Stimulated activated CD4-positive, alpha-beta T cell treated with anti-CD3 and anti-CD28 coated beads, Interleukin-2, amount 100 ng/mL, for 4 hours (primary cell): ENCODE data around the gene FAM98A.

Experiments used
- DNase-seq: peaks from one replicate; pipeline ENCODE4 v3.0.0-alpha.2; 2020; ENCODE audit warnings: low read depth

FAM98A gene

DNA sequence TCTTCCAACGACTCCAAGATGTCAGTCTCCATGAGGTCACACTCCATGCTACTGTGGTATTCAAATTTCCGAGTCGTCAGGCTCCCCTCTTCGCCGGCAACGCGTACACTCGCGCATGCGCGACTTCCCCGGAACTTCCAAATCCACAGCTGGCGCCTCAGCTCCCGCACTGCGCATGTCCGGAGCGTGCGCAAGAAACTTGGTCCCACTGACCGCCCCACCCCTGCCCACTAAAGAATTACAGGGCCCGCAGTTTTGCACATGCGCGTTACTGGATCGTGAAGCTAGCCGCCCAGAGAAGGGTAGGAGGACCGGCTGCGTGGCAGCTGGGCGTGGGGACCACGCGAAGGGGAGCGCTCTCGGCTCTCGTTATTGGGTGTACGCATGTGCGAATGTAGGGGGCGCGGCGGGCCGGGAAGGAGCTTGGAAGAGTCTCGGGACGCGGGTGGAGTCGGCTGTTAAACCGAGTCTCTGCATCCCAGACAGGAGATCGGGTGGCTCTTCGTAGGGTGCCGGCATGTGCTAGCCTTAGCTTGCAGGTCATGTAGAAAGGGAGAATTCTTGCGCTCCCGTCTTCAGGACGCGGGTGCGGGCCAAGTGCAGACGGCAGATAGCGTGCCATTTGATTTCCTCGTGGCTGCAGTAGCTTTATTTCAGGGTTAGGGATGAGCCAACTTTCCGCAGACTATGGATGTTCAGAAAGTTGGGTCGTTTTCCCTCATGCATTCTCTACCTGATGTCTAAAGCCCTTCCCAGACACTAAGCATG lies at the start of gene FAM98A:
Gene FAM98A (minus strand): TSS at position 125 of the 768 bp plus-strand sequence. CDS start 78 bp downstream, at position 47.
- DNase-seq = peak; percentile 99

DNA sequence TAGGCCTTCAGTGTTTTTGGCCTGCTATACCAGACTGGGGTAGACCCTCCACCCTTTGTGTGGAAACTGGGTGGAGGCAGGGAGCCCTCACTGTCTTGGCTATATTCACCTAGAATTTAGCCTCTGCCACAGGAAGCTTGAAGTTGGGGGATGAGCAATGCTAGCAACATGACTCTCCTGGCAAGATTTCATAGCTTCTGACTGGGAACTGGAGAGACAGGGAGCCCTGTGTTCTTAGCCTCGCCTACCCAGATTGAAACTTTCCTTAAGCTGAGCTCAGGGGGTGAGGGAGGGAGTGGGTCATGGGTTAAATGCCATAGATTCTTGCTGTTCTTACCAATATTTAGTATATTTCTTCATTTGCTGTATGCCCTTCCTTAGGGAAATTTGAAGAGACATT lies 46.8 kb upstream of the FAM98A start:
- DNase-seq = no peak

DNA sequence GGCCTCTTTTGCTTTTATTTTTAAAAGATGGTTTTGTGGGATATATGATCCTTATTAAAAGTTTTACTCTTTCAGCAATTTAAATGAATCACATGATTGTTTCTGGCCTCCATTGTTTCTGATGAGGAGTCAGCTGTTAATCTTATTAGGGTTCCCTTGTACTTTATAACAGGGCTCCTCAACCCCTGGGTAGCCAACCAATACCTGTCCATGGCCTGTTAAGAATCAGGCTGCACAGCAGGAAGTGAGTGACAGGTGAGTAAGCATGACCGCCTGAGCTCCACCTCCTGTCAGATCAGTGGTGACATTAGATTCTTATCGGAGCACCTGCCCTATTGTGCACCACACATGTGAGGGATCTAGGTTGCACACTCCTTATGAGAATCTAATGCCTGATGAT lies 45.1 kb upstream of the FAM98A start:
- no peak for DNase-seq

DNA sequence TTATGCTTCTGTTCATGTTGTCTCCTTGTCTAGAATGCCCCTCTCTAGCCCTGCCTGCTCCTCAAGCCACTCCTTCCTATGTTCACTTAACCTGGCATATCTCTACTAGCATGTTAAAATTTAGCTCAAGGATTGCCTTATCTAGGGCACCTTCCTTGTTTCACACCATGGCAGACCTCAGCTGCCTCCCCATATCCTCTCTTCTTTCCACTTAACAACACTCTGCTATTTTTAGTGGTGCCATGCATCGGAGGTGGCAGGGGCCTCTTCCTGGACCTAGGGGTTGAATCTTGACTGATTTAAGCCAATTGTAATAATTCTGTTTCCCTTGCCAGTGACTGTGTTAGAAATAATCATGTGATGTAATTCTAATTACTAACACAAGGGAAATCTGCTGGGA lies 36.9 kb upstream of the FAM98A start:
- DNase-seq = no peak

DNA sequence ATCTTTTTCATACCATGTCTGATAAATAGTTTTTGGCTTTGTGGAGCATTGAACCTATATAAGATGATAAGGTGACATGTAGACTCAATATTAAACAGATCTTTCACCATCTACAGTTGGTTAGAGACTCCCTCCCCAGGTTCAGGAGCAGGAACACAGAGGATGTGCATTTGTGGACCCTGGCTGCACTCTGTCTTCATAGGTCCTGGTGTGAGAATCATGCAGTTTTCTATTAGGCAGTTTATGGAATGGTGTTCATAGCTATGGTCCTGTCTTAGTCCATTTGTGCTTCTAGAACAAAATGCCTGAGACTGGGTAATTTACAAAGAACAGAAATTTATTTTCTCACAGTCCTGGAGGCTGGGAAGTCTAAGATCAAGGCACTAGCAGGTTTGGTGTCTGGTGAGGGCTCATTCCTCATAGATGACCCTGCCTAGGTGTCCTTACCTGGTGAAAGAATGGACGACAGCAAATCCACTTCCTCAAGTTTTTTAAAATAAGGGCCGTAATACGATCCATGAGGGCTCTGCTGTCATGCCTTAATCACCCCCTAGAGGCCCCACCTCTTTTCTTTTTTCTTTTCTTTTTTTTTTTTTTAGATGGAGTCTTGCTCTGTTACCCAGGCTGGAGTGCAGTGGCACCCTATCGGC lies 35.3 kb upstream of the FAM98A start:
- no peak for DNase-seq

DNA sequence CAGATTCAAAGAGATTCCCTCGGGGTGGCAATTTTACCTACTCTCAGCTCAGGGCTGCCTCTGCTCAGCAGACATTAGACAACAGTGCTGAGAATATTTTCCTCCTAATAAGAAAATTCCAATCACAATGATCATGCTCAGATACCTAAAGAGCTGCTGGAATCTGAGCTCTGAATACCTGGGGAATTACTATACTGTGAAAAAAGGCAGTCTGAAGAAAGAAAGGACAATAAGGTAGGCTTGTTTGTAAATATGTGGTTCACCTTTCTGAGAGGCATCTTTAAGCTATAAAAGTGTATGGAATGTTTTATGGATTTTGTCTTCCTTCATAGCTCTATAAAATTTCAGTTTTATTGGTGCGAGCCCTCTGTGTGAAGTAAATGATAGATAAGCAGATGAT lies 34.2 kb upstream of the FAM98A start:
- DNase-seq = no peak

DNA sequence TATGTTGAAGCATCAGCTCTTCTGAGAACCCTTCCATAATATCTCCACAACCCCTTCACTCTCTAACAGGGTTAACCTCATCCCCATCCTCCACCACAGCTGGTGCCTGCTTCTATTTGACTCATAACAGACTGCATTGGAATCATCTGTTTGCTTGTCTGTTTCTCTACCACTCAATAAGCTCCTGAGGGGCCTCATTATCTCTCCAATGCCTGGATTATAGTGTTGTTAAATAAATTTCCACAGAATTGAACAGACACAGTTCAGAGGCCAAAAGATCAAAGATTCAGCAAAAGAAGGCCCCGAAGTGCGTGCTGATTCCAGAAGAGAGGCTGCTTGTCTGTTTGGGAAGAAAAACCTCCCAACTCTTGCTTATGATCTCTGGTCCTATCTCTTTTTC lies 33.7 kb upstream of the FAM98A start:
- no peak for DNase-seq

DNA sequence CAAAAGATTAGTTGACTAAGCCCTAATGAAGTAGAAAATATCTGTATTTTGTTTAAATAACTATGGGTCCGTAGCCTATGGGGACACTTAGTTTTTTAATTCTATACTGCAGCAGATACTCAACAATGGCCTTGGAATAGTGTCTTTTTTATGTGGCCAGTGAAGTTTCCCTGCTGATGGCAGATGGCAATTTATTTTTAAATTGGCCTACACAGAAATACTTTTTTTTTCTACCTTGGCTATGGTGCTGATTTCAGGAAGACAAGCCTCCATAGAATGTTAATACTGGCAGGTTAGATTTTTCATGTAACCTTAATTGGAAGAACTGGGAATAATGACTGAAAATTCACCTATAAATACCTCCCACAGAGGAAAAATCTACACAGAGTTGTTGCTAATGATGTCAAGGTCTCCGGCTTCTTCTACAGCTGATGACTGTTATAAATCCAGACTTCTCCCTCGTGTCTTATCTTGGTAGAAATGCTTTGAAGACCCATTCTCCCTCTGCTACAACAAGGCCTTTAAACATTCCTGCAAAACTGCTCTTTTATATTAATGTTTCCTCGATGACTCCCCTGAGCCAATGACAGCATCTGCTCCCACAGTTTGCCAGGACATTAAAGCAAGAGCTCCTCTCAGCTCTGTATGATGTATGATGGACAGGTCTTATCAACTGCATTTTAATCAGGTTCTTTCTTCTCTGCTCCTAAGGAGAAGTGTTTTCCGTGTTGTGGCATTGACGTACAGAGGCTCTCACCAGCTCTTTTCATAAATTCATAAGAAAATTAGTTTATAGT lies 29.1 kb upstream of the FAM98A start:
- no peak for DNase-seq

DNA sequence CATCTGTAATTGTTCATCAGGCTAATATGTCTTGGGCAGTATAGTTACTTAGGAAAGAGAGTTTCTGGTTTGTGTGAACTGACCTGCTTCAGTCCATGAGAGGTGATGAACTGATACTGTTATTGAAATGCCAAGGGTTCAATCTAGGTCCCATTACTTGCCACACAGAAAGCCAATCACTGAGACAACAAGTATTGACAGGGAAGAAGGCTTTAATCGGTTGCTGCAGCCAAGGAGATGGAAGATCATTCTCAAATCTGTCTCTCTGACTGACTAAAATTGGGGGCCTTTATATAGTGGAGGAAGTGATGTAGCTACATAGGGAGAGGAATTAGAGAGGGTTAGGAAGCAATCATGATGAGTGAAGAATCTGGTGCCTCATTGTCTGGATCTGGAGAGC lies 19.9 kb upstream of the FAM98A start:
- DNase-seq = no peak

DNA sequence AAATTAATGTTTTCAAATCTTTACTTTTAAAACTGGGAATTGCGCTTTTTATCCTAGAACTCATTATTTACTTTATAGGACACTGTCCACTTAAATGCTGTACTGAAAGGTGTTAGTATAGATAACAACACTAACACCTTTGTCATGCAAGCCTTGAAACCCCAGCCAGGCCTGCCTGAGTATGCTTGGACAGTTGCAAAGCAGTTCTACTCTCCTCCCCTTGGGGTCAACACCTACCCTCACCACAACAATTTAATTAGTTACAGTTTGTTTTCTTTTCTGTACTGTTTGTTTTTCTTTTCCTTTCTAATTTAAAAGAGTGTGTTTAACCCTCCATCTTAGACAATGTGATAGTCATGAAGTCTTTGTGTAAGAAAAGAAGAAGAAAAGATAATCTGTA lies 18.9 kb upstream of the FAM98A start:
- DNase-seq = no peak

DNA sequence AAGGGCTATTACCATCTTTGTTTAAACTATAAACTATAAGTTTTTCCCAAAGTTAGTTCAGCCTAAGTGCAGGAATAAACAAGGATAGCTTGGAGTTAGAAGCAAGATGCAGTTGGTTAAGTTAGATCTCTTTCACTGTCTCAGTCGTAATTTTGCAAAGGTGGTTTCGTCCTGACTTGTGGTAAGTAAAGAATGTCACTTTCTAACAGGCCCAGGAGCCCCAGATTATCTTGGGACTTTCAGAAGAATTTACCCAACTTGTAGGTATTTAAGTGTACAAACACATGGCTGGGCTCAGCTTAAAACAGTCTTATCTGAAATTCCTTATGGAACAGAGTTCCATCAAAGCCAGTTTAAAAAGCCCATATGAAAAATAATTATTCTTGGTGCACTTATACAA lies 18.3 kb upstream of the FAM98A start:
- DNase-seq = no peak

DNA sequence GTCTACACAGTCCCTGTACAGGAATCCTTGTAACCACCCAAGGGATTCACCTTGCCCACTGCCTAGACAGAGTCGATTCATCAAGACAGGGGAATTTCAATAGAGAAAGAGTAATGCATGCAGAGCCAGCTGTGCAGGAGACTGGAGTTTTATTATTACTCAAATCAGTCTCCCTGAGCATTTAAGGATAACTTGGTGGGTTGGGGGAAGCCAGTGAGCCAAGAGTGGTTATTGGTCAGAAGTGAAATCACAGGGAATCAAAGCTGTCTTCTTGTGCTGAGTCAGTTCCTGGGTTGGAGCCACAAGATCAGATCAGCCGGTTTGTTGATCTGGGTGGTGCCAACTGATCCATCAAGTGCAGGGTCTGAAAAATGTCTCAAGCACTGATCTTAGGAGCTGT lies 17.8 kb upstream of the FAM98A start:
- DNase-seq = no peak

DNA sequence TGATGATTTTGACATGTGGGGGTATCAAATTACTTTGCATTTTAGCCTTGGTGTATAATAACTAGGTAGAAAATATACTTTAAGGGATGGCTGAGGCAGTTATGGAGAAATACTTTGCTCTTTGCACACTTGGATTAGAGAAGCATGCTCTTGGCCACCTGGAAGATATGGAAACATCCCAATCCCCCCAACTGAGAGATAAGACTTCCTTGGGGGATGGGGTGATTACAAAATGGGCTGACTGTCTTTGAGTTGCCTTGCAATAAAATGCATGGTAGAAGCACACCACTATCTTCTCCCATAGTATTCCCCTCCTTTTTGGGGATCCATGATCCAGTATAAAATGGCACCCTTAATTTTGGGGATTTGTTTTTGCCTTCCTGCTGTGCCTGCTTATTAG lies 15.1 kb upstream of the FAM98A start:
- DNase-seq = no peak

DNA sequence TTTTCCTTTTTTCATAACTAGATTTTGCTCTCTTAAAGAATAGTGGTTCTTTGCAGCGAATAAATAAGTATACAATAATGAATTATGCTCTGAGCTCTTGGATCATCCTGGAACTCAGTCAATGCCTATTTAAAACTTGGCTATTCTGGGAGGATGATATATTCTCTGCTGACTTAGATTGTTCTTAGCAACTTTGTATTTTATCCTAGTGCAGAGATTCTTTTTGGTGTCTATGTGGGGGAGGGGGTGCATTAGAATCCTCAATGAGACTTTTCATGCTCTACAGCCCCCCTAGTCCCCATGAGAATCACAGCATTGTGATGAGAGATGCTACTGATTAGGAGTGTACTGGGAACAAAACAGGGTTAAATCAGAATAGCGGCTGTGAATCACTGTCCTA lies 8.8 kb upstream of the FAM98A start:
- no peak for DNase-seq

DNA sequence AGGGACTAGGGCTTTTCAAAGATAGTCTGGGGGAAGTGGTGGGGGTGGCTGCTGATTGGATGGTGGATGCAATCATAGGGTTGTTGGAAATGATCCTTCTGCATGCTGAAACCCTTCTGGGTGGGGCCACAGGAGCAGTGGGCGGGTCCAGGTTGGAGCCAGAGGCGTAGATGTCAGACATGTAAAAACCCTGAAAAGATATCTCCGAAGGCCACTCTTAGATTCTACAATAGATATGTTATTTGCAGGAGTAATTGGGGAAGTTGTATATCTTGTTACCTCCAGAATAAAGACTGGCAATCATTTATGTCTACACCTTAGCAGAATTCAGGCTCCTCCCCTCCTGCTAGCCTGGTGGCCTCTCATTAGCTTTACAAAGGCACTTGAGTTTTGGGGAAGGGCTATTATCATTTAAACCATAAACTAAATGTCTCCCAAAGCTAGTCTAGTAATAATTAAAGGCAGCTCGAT lies 8.2 kb upstream of the FAM98A start:
- no peak for DNase-seq

DNA sequence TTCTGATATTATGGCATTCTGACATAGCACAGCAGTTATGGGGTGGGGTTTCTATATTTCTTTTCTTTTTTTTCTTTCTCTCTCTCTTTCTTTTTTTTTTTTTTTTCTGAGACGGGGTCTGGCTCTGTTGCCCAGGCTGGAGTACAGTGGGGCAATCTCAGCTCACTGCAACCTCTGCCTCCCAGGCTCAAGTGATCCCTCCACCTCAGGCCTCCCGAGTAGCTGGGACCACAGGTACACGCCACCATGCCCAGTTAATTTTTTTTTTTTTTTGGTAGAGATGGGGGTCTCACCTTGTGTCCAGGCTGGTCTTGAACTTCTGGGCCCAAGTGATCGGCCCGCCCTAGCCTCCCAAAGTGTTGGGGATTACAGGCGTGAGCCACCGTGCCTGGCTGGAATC lies 7.5 kb upstream of the FAM98A start:
- DNase-seq = no peak

DNA sequence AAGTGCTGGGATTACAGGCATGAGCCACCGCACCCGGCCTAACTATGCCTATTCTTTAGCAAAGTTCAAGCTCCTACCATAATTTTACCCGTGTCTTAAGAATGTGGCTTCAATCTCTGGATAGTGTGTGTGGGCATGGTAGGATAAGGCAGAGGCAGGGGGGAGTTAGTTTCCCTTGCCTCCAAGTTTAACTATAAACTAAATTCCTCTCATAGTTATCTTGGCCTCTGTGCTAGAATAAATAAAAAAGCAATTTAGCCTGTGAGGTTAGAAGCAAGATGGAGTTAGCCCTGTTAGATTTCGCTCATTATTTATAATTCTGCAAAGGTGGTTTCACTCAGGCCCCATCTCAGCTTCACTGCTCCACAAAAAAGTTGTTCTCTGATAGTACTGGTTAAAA lies 7.0 kb upstream of the FAM98A start:
- no peak for DNase-seq

DNA sequence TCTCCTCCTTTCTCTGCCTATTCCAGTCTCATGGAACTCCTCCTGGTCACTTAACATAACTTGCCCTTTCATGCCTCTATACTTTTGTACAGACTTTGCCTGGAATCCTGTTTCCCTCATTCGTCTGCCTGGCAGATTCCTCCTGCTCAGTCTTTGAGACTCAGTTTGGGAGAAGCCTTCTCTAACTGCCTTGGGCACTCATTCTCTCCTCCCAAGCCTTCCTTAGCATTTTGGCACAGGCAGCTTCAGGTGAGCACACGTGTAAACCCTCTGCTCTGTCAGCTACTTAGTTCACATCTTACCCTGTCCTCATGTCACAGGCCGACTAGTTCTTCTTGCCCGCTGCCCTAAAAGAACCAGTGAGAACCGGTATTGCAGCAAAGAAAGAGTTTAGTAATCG lies 6.0 kb upstream of the FAM98A start:
- DNase-seq = no peak

DNA sequence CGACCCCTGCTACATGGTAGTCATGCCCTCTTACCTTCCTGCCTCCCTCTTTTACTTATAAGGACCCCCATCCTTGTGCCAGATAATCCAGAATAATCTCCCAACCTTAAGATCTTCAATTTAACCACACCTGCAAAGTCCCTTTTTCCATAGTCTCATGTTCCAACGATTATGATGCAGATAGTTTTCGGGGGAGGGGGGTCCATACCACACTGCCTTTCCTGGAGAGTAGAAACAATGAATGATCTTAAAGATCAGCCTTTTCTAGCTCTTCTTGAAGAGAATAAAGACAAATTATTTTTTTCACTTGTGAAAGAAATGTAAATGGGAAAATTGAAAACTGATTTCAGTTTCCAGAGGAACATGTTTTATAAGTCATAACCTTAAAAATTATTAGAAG lies 4.3 kb upstream of the FAM98A start:
- no peak for DNase-seq

DNA sequence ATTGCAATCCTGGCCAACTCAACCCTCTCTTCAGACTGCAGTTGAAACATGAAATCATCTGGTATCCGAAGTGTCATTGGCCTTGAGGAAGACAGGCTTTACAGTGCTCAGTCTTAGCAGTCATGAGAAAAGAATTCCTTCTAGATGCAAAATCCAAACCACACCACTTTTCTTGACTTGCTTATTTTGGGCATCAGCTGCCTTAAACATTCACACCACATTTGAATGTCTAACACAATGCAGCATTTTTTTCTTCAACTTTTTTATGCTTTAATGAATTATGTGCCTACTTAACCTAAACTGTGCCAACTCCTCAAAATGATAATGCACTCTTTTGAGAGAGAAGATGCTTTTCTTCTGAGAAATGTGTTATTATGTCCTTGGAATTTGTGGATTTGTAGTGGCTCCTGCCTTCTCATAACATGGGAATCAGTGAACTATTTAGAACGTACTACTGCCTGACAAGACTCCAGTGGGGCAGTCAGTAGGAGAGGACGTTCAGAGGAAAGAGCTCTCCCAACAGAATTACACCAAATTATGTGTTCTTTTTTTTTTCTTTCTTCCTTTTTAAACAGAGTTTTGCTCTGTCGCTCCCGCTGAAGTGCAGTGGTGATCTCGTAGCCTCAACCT lies 3.2 kb upstream of the FAM98A start:
- DNase-seq = no peak

DNA sequence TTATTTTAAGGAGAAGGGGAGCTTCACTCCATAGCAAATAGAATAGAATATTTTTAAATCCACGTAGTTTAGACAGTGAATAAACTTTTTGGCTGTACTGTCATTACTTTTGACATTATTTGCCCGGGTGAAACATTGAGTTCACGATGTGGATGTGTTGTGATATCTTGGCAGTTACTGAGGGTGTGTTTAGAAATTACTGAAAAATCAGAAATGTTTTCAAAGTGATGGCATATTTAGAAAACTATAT lies 769 bp upstream of the FAM98A start:
- no peak for DNase-seq

DNA sequence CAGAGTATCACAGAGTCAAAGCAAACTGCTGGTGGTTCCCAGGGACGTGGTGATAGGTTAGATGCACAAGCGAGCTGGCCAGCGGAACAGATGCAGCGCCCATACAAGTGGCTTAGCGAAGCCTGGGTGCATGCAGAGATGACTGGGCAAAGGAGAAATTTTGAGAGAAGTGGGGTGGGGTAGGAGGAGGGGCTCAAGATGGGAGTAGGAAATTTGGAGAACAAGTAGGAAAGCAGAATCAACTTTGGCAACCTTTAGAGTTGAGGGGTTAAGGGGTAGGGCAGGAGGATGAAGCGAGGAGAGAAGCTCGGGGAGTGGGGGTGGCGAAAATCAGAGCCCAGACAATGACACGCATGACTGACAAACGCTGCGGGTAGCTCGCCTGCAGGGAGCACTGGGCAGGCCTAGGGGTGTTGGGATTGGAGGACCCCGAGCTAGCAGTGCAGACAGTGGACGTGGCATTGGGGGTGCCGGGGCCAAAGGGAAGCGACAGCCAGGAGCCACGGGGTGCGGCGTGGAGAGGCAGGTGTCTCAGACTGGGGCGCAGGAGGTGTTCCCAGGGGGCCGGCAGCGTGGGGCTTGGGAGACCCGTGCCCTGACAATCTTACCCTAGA lies 431 bp downstream of the FAM98A start:
- no peak for DNase-seq
